ENCODE data around the gene ABTB1. TPM values are rescaled to one million over a fixed set of nuclear protein-coding genes. Genes with fewer than 3 reads are reported as not detected.

Gene ABTB1
- total RNA-seq, 2 donors from 2014 or later, result 10.7 to 14.4 TPM

DNA sequence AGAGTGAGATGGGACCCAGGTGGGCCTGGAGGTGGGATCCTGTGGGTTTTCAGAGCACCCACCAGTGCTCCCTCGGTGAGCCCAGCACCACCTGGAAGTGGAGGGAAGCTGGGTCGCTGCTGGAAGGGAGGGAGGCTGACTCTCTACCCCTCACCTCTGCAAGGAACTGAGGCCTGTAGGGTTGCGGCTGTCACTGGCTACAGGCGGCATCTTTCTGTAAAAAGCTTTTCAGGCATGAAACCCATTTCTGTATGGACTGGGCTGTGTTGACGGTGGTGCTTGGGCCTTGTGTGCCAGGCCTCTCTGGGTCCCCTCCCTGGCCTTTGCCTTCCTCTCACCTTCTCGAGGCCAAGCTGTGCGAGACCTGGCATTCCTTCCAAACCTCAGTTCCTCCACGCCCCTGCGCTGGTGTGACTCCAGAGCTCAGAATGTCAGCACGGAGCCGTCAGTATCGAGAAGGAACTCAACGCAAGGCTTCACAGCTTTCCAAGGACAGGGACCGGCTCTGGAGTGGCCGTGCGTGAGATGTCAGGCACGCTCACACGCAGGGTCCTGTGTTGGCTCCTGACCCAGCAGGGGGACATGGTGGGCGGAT, 16.6 kb downstream of the ABTB1 start:
- Histone ChIP-seq H3K27ac (ENCODE audit: low read depth, low read length) (no peak overlapping the region), H3K9me3 (ENCODE audit: control insufficient read depth, low read length) (no peaks in the 10 kb centered on the region), H3K4me3 (ENCODE audit: low read length) (no peak overlapping the region), H3K9ac (ENCODE audit: extremely low read depth, low read length, poor library complexity, severe bottlenecking) (no peak overlapping the region), H3K27me3 (ENCODE audit: control insufficient read depth, insufficient read depth, low read length, poor library complexity, severe bottlenecking) (no peaks in the 10 kb centered on the region), H3K36me3 (ENCODE audit: control insufficient read depth, insufficient read depth, low read length) (no peaks in the 10 kb centered on the region), H3K4me1 (ENCODE audit: control insufficient read depth, insufficient read depth, low read length) (peaks cover 7% of the 10 kb centered on the region)
- no peaks in the 10 kb centered on the region for H3K9me3 Mint-ChIP-seq
- no peaks in the 10 kb centered on the region for H3K27me3 Mint-ChIP-seq (ENCODE audit: insufficient read depth)
- H3K36me3 Mint-ChIP-seq (ENCODE audit: low read depth), result no peaks in the 10 kb centered on the region
- 88 to 93% methylated on average over 16 to 19 of the region's 19 CpGs for WGBS, 2 experiments (ENCODE audit: insufficient coverage in 1 of 2, insufficient read length in 1 of 2)
- no peak for TF ChIP-seq CTCF (conservative IDR thresholded peaks at IDR 0.05)
- H3K27ac Mint-ChIP-seq, result peak overlapping the region; percentile 24
- peaks cover 5% of the 10 kb centered on the region for H3K4me1 Mint-ChIP-seq
- peak; percentile 54 for DNase-seq
- H3K4me3 Mint-ChIP-seq, result no peak overlapping the region

DNA sequence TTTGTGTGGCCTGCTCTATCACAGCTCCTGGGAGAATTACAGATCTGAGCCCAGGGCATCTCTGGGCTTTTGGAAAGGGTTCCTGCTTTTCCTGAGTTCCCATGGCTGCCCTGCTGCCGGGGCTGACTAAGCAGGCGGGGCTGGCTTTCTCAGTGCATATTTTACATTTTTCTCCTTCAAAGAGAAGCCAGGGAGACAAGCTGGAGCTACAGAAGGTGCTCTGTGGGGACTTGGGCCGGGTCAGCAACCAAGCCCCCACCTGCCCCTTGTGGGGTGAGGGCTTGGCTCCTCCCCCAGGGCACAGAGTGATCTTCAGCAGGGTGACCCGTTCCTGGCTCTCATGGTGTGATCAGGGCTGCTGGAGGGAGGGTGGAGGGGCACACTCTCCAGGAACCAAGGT, 17.4 kb downstream of the ABTB1 start:
- DNase-seq, result peak; percentile 74
- Mint-ChIP-seq H3K27ac (no peak overlapping the region), H3K27me3 (ENCODE audit: insufficient read depth) (no peaks in the 10 kb centered on the region), H3K4me3 (no peak overlapping the region), H3K4me1 (peaks cover 5% of the 10 kb centered on the region), H3K9me3 (no peaks in the 10 kb centered on the region), H3K36me3 (ENCODE audit: low read depth) (no peaks in the 10 kb centered on the region)
- TF ChIP-seq CTCF (conservative IDR thresholded peaks at IDR 0.05), result no peak
- peaks cover 7% of the 10 kb centered on the region for H3K4me1 ChIP-seq (ENCODE audit: control insufficient read depth, insufficient read depth, low read length)
- no peak overlapping the region for H3K9ac ChIP-seq (ENCODE audit: extremely low read depth, low read length, poor library complexity, severe bottlenecking)
- no peaks in the 10 kb centered on the region for H3K27me3 ChIP-seq (ENCODE audit: control insufficient read depth, insufficient read depth, low read length, poor library complexity, severe bottlenecking)
- H3K4me3 ChIP-seq (ENCODE audit: low read length), result no peak overlapping the region
- no peaks in the 10 kb centered on the region for H3K9me3 ChIP-seq (ENCODE audit: control insufficient read depth, low read length)
- H3K27ac ChIP-seq (ENCODE audit: low read depth, low read length), result no peak overlapping the region
- no peaks in the 10 kb centered on the region for H3K36me3 ChIP-seq (ENCODE audit: control insufficient read depth, insufficient read depth, low read length)
- 71 to 77% methylated on average over 2 to 4 of the region's 4 CpGs for WGBS, 2 experiments (ENCODE audit: insufficient coverage in 1 of 2, insufficient read length in 1 of 2)

DNA sequence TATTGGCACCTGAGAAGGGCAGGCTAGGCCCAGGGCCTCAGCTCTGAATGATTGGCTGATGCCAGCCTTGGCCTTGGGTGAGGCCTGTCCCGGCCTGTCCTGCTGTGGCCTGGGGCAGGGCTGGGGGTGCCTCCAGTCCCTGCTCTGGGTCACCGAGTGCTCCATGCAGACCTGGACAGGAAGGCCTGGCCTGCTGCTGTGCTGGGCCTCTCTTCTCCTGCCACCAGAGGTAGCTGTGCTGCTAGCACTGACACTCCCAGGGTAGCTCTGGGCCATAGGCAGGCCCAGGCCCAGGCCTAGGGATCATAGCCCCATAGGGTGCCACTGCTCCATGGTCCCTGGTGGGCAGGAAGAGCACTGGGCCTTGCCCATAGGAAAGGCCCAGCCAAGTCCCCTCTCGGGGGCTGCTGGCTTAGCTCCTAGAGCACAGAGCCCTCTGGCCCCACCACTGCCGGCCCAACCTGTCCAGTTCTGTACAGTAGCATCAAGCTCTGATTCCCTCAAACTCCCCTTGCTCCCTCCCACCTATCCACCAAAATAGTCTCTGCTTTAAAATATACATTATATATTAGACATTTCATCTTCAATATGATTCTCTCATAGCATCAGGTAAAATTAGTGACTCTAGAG, 18.2 kb downstream of the ABTB1 start:
- peak; percentile 92 for DNase-seq
- H3K4me1 Mint-ChIP-seq, result peaks cover 5% of the 10 kb centered on the region
- H3K27me3 ChIP-seq (ENCODE audit: control insufficient read depth, insufficient read depth, low read length, poor library complexity, severe bottlenecking), result no peaks in the 10 kb centered on the region
- peak; percentile 92 for TF ChIP-seq CTCF (conservative IDR thresholded peaks at IDR 0.05)
- H3K27me3 Mint-ChIP-seq (ENCODE audit: insufficient read depth), result no peaks in the 10 kb centered on the region
- H3K36me3 Mint-ChIP-seq (ENCODE audit: low read depth), result no peaks in the 10 kb centered on the region
- no peaks in the 10 kb centered on the region for H3K9me3 ChIP-seq (ENCODE audit: control insufficient read depth, low read length)
- WGBS, 2 experiments (ENCODE audit: insufficient coverage in 1 of 2, insufficient read length in 1 of 2), result 65 to 88% methylated on average over 2 to 4 of the region's 4 CpGs
- no peak overlapping the region for H3K9ac ChIP-seq (ENCODE audit: extremely low read depth, low read length, poor library complexity, severe bottlenecking)
- H3K27ac ChIP-seq (ENCODE audit: low read depth, low read length), result no peak overlapping the region
- H3K27ac Mint-ChIP-seq, result no peak overlapping the region
- no peak overlapping the region for H3K4me3 ChIP-seq (ENCODE audit: low read length)
- peaks cover 7% of the 10 kb centered on the region for H3K4me1 ChIP-seq (ENCODE audit: control insufficient read depth, insufficient read depth, low read length)
- no peaks in the 10 kb centered on the region for H3K9me3 Mint-ChIP-seq
- no peak overlapping the region for H3K4me3 Mint-ChIP-seq
- H3K36me3 ChIP-seq (ENCODE audit: control insufficient read depth, insufficient read depth, low read length), result no peaks in the 10 kb centered on the region

Data from endodermal cell (in vitro differentiated cells).